Right lobe of liver (tissue), 6 donors: Measurements from ENCODE around the gene METTL4. TPM values are rescaled to one million over a fixed set of nuclear protein-coding genes. Genes with fewer than 3 reads are reported as not detected.

Experiments used
- ATAC-seq, 4 donors: fragments of 200-7000 bp; cut with Tn5 transposase; one replicate each; pipeline ENCODE4 v1.9.1; 2020; ENCODE audit warnings: mild to moderate bottlenecking in 4 of 4, moderate library complexity in 4 of 4
- DNase-seq, 3 donors: peaks; one replicate each; pipeline ENCODE4 v3.0.0-alpha.2; 2020
- H3K27ac ChIP-seq, 3 donors: fragments of 200-600 bp; one replicate each; pipeline ENCODE4 v1.8.0; 2022
- H3K27me3 ChIP-seq, 2 donors: fragments of 200-600 bp; one replicate each; pipeline ENCODE4 v1.8.0; 2022
- H3K36me3 ChIP-seq, 4 donors: fragments of 200-600 bp; sonication (generic) in 1 of 4; one replicate each; pipeline versions ENCODE4 v1.5.1 to v1.8.0; 2017 to 2022; ENCODE audit warnings: control low read depth in 1 of 4
- H3K4me1 ChIP-seq, 4 donors: fragments of 200-600 bp; sonication (generic) in 1 of 4; one replicate each; pipeline versions ENCODE4 v1.5.1 to v1.8.0; 2017 to 2022; ENCODE audit warnings: control low read depth in 1 of 4
- H3K4me3 ChIP-seq, 3 donors: fragments of 200-600 bp; one replicate each; pipeline ENCODE4 v1.8.0; 2022
- H3K9me3 ChIP-seq, 4 donors: fragments of 200-600 bp; sonication (generic) in 1 of 4; one replicate each; pipeline versions ENCODE4 v1.5.1 to v1.8.0; 2017 to 2022; ENCODE audit warnings: control low read depth in 1 of 4
- CTCF ChIP-seq, 4 donors: fragments of 200-600 bp in 3 of 4; fragments of 450-650 bp in 1 of 4; IDR thresholded peaks; one replicate each; pipeline versions ENCODE4 v1.5.1 to v1.8.0; 2016 to 2022; ENCODE audit warnings: antibody characterized with exemption in 4 of 4, mild to moderate bottlenecking in 2 of 4
- POLR2A ChIP-seq: fragments of 450-650 bp; IDR thresholded peaks from one replicate; pipeline ENCODE4 v1.6.1; 2017; ENCODE audit warnings: antibody characterized with exemption, mild to moderate bottlenecking
- WGBS: methylation state at CpG from one replicate; pipeline ENCODE4 v1.1.6; 2018; ENCODE audit warnings: low coverage, low lambda C conversion rate; ENCODE audit not compliant: insufficient coverage; ENCODE audit errors: missing lambda C conversion rate; 5-methylcytosine and 5-hydroxymethylcytosine counted together
- intact Hi-C, 2 donors: fragments of 100-400 bp; cut with DNase I; formaldehyde crosslinking; loops; one replicate each; pipeline versions ENCODE4 v1.11.2 to v1.14.1; 2022
- total RNA-seq, 6 experiments: library from RNA; depleted of rRNA in 2 of 6; stranded (reverse); fragments of >200 nt in 2 of 6; fragmentation: NEBNext Ultra II Directional in 3 of 6; extraction: Animal tissue kit (Norgen Biotek cat#: 25700) in 3 of 6; gene quantifications; one replicate each; pipeline versions ENCODE4 v1.1.0 to v1.2.4, GENCODE V29; 2016 to 2023
- donor health status: DM: no; HTN: yes; CAD: no.
- donor health status: DM: no; HTN: no; CAD: no.
- donor health status: DM: no; HTN: no; CAD: no.
- donor health status: DM: no; HTN: yes; CAD: no.
- donor health status: DM: no; HTN: yes; CAD: no.

The METTL4 gene
- total RNA-seq, 6 experiments from 2014 or later, result 3.2 to 4.9 (median 3.3) TPM

GRCh38 chr18:2540575-2540974, 30.7 kb downstream of the METTL4 start:
- Histone ChIP-seq H3K36me3 (peaks cover 0 to 3% (median 0%) of the 10 kb centered on the region in 4 donors), H3K4me3 (no peak overlapping the region), H3K27ac (no peak overlapping the region), H3K4me1 (no peaks in the 10 kb centered on the region), H3K9me3 (no peaks in the 10 kb centered on the region), H3K27me3 (no peaks in the 10 kb centered on the region)
- no peak for DNase-seq
- 96% methylated on average over 4 of the region's 4 CpGs for WGBS
- no peak for TF ChIP-seq POLR2A
- no peak for TF ChIP-seq CTCF (IDR thresholded peaks at IDR 0.05)
- ATAC-seq, result no peak
- intact Hi-C loops, result no loop called here

GRCh38 chr18:2538844-2539243, 32.5 kb downstream of the METTL4 start:
- H3K4me3 ChIP-seq, result no peak overlapping the region
- H3K27me3 ChIP-seq, result no peaks in the 10 kb centered on the region
- TF ChIP-seq CTCF (IDR thresholded peaks at IDR 0.05), result no peak
- TF ChIP-seq POLR2A, result no peak
- 89% methylated on average over 1 of the region's 1 CpG for WGBS
- H3K27ac ChIP-seq, result no peak overlapping the region
- H3K4me1 ChIP-seq, result no peaks in the 10 kb centered on the region
- intact Hi-C loops, result no loop called here
- no peaks in the 10 kb centered on the region for H3K9me3 ChIP-seq
- ATAC-seq (no peak), DNase-seq (no peak)
- peaks cover 0 to 1% (median 0%) of the 10 kb centered on the region in 4 donors for H3K36me3 ChIP-seq

GRCh38 chr18:2538236-2538635, 33.1 kb downstream of the METTL4 start:
- intact Hi-C loops, result no loop called here
- ATAC-seq, result no peak
- WGBS, result 83% methylated on average over 1 of the region's 1 CpG

GRCh38 chr18:2537296-2537695, 34.0 kb downstream of the METTL4 start:
- Histone ChIP-seq H3K9me3 (no peaks in the 10 kb centered on the region), H3K27ac (no peak overlapping the region), H3K4me1 (no peaks in the 10 kb centered on the region), H3K4me3 (no peak overlapping the region), H3K27me3 (no peaks in the 10 kb centered on the region), H3K36me3 (no peaks in the 10 kb centered on the region)
- DNase-seq (no peak), ATAC-seq (no peak)
- no peak for TF ChIP-seq CTCF (IDR thresholded peaks at IDR 0.05)
- no peak for TF ChIP-seq POLR2A
- 56% methylated on average over 3 of the region's 3 CpGs for WGBS
- intact Hi-C loops, result no loop called here

More at GRCh38 chr18:2538236-2538635, 33.1 kb downstream of the METTL4 start:
- no peak for DNase-seq
- Histone ChIP-seq H3K27ac (no peak overlapping the region), H3K36me3 (no peaks in the 10 kb centered on the region), H3K9me3 (no peaks in the 10 kb centered on the region), H3K27me3 (no peaks in the 10 kb centered on the region), H3K4me1 (no peaks in the 10 kb centered on the region), H3K4me3 (no peak overlapping the region)
- TF ChIP-seq POLR2A (no peak), CTCF (IDR thresholded peaks at IDR 0.05) (no peak)

- WGBS, result 84% methylated on average over 3 of the region's 4 CpGs
- intact Hi-C loops, result no loop called here
- DNase-seq (no peak), ATAC-seq (no peak)
- Histone ChIP-seq H3K9me3 (no peaks in the 10 kb centered on the region), H3K27me3 (no peaks in the 10 kb centered on the region), H3K27ac (no peak overlapping the region), H3K4me3 (no peak overlapping the region), H3K4me1 (no peaks in the 10 kb centered on the region), H3K36me3 (no peaks in the 10 kb centered on the region)
- TF ChIP-seq POLR2A, result no peak
- no peak for TF ChIP-seq CTCF (IDR thresholded peaks at IDR 0.05)
Measured at GRCh38 chr18:2536493-2536892, 34.8 kb downstream of the METTL4 start.
